GM23338 (cell line): Measurements from ENCODE around the gene GAB2. TPM values are rescaled to one million over a fixed set of nuclear protein-coding genes. Genes with fewer than 3 reads are reported as not detected.

Experiments used
- ATAC-seq: fragments of 200-7000 bp; cut with Tn5 transposase; 3 replicates; pipeline ENCODE4 v1.9.1; 2020
- DNase-seq: peaks from one replicate; pipeline ENCODE4 v3.0.0-alpha.2; 2015; ENCODE audit warnings: low spot score
- H2AFZ ChIP-seq: fragments of 200-600 bp; sonication (generic); 2 replicates; pipeline ENCODE4 v1.8.0; 2016; ENCODE audit warnings: antibody characterized with exemption, mild to moderate bottlenecking, moderate library complexity
- H3F3A ChIP-seq: fragments of 200-600 bp; sonication (generic); replicated peaks from 2 replicates; pipeline ENCODE4 v1.8.0; 2017; ENCODE audit warnings: antibody characterized with exemption, mixed run types, low read depth
- H3K27ac ChIP-seq: fragments of 200-600 bp; sonication (generic); 2 replicates; pipeline ENCODE4 v1.6.1; 2016; ENCODE audit warnings: low read depth
- H3K27me3 ChIP-seq: fragments of 200-600 bp; sonication (generic); 2 replicates; pipeline ENCODE4 v1.8.0; 2016; ENCODE audit warnings: mild to moderate bottlenecking, mixed run types, moderate library complexity; ENCODE audit not compliant: insufficient read depth
- H3K36me3 ChIP-seq: fragments of 200-600 bp; sonication (generic); 2 replicates; pipeline ENCODE4 v1.8.0; 2016; ENCODE audit warnings: mild to moderate bottlenecking; ENCODE audit not compliant: insufficient read depth
- H3K4me1 ChIP-seq: fragments of 200-600 bp; sonication (generic); 2 replicates; pipeline ENCODE4 v1.8.0; 2016; ENCODE audit warnings: mild to moderate bottlenecking, moderate library complexity; ENCODE audit not compliant: insufficient read depth
- H3K4me2 ChIP-seq: fragments of 200-600 bp; sonication (generic); 2 replicates; pipeline ENCODE4 v1.7.1; 2017; ENCODE audit warnings: mixed run types
- H3K4me3 ChIP-seq: fragments of 200-600 bp; sonication (generic); 2 replicates; pipeline ENCODE4 v1.6.1; 2016; ENCODE audit warnings: mixed run types
- H3K79me2 ChIP-seq: fragments of 200-600 bp; sonication (generic); replicated peaks from 2 replicates; pipeline ENCODE4 v1.8.0; 2017; ENCODE audit warnings: mild to moderate bottlenecking; ENCODE audit not compliant: insufficient read depth
- H3K9me2 ChIP-seq: fragments of 200-600 bp; sonication (generic); 2 replicates; pipeline ENCODE4 v1.8.0; 2017; ENCODE audit not compliant: insufficient read depth
- H4K20me1 ChIP-seq: fragments of 200-600 bp; sonication (generic); replicated peaks from 2 replicates; pipeline ENCODE4 v1.8.0; 2017; ENCODE audit warnings: mild to moderate bottlenecking; ENCODE audit not compliant: insufficient read depth
- H3K27ac Mint-ChIP-seq: 2 replicates; pipeline ENCODE4 v1.8.0; 2020; ENCODE audit warnings: inconsistent platforms, mild to moderate bottlenecking, moderate library complexity, mixed read lengths
- H3K27me3 Mint-ChIP-seq: 3 replicates; pipeline ENCODE4 v1.8.0; 2022; ENCODE audit warnings: low read depth, mild to moderate bottlenecking, moderate library complexity, mixed read lengths, inconsistent platforms; ENCODE audit not compliant: insufficient read depth, poor library complexity
- H3K36me3 Mint-ChIP-seq: 3 replicates; pipeline ENCODE4 v1.8.0; 2021; ENCODE audit warnings: low read depth, mild to moderate bottlenecking, inconsistent platforms, moderate library complexity, mixed read lengths
- H3K4me1 Mint-ChIP-seq: 3 replicates; pipeline ENCODE4 v1.8.0; 2020; ENCODE audit warnings: mild to moderate bottlenecking, inconsistent platforms, mixed read lengths
- H3K4me3 Mint-ChIP-seq: 3 replicates; pipeline ENCODE4 v1.8.0; 2021; ENCODE audit warnings: moderate library complexity, mild to moderate bottlenecking, inconsistent platforms, mixed read lengths
- H3K9me3 Mint-ChIP-seq: 3 replicates; pipeline ENCODE4 v1.8.0; 2020; ENCODE audit warnings: moderate library complexity, mild to moderate bottlenecking, inconsistent platforms, mixed read lengths
- CREB1 ChIP-seq: fragments of 250-450 bp; sonication (Bioruptor Pico); IDR thresholded peaks from 2 replicates; pipeline ENCODE4 v1.5.0; 2020; ENCODE audit warnings: low read depth, mild to moderate bottlenecking, moderate library complexity
- CTCF ChIP-seq, 2 experiments: fragments of 200-600 bp in 1 of 2; sonication (generic) in 1 of 2; conservative IDR thresholded peaks; 2 replicates each; pipeline versions ENCODE4 v1.5.1 to v1.6.1; 2016 to 2017; ENCODE audit warnings: antibody characterized with exemption in 2 of 2, low read depth in 2 of 2, mild to moderate bottlenecking in 2 of 2, moderate library complexity in 1 of 2
- EZH2phosphoT487 ChIP-seq: fragments of 200-600 bp; sonication (generic); IDR thresholded peaks from one replicate; pipeline ENCODE4 v1.8.1; 2018; ENCODE audit warnings: antibody characterized with exemption; ENCODE audit not compliant: unreplicated experiment
- JUNB ChIP-seq: IDR thresholded peaks from one replicate; pipeline ENCODE4 v1.6.1; 2016; ENCODE audit warnings: antibody characterized with exemption; ENCODE audit not compliant: unreplicated experiment
- NANOG ChIP-seq: IDR thresholded peaks from 2 replicates; pipeline ENCODE4 v1.6.1; 2016; ENCODE audit warnings: antibody characterized with exemption, borderline replicate concordance
- ZNF114 ChIP-seq: fragments of 250-450 bp; sonication (Bioruptor Pico); IDR thresholded peaks from 2 replicates; pipeline ENCODE4 v1.5.0; 2020; ENCODE audit warnings: mild to moderate bottlenecking, moderate library complexity
- ZNF462 ChIP-seq: fragments of 250-450 bp; sonication (Bioruptor Pico); IDR thresholded peaks from 2 replicates; pipeline ENCODE4 v1.5.0; 2020; ENCODE audit warnings: mild to moderate bottlenecking, moderate library complexity
- polyA plus RNA-seq: library from polyadenylated mRNA; unstranded; fragments of >200 nt; fragmentation: Nextera tagmentation; extraction: Ambion mirVana; gene quantifications from 2 replicates; pipeline ENCODE4 v1.2.1, GENCODE V29; 2016
- total RNA-seq: library from RNA; depleted of rRNA; stranded (reverse); fragments of >200 nt; shearing (Covaris generic); gene quantifications from 2 replicates; pipeline ENCODE4 v1.2.3, GENCODE V29; 2014
- TF ChIP-seq, protein P1 (sequence below): IDR thresholded peaks from 2 replicates; pipeline ENCODE4 v1.6.1; 2016; ENCODE audit warnings: antibody characterized with exemption

GAB2 gene
- total and polyA plus RNA-seq, 2 experiments from 2014 or later, result 2.0 to 10.8 TPM

GRCh38 chr11:78200553-78200952, 217.1 kb downstream of the GAB2 start (continued):
- TF ChIP-seq CTCF (conservative IDR thresholded peaks at IDR 0.05; ENCODE audit: low read depth in 2 of 2) (no peak), JUNB (no peak)

DNA sequence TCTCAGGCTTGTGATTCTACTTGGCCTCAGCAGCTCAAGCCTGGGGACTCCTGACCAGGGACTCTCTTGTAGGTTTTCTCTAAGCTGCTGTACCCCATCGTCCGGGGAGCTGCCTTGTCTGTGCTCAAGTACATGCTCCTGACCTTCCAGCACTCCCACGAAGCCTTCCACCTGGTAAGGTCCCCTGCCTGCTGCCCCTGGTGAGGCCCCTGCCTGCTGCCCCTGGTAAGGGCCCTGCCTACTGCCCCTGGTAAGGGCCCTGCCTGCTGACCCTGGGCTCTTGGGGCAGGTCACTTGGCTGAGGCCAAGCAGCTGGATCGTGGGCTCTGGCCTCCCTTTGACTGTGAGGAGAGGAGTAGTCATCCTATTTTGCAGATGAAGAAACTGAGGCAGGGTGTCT, 217.6 kb downstream of the GAB2 start:
- peaks cover 12% of the 10 kb centered on the region for H3K27me3 Mint-ChIP-seq
- no peak for TF ChIP-seq ZNF114 (CRISPR knock-in tag)
- TF ChIP-seq CREB1 (CRISPR knock-in tag), result no peak
- no peak for TF ChIP-seq CTCF (conservative IDR thresholded peaks at IDR 0.05; ENCODE audit: low read depth in 2 of 2)
- no peak for TF ChIP-seq NANOG
- TF ChIP-seq EZH2phosphoT487, result no peak
- no peak for TF ChIP-seq ZNF462
- TF ChIP-seq JUNB, result no peak
- TF ChIP-seq, protein P1, sequence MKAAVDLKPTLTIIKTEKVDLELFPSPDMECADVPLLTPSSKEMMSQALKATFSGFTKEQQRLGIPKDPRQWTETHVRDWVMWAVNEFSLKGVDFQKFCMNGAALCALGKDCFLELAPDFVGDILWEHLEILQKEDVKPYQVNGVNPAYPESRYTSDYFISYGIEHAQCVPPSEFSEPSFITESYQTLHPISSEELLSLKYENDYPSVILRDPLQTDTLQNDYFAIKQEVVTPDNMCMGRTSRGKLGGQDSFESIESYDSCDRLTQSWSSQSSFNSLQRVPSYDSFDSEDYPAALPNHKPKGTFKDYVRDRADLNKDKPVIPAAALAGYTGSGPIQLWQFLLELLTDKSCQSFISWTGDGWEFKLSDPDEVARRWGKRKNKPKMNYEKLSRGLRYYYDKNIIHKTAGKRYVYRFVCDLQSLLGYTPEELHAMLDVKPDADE, result no peak
- Histone ChIP-seq H3F3A (no peaks in the 10 kb centered on the region), H3K79me2 (no peaks in the 10 kb centered on the region), H3K27ac (no peak overlapping the region), H4K20me1 (no peaks in the 10 kb centered on the region), H2AFZ (no peak overlapping the region), H3K4me1 (no peaks in the 10 kb centered on the region), H3K9me2 (no peaks in the 10 kb centered on the region), H3K36me3 (no peaks in the 10 kb centered on the region), H3K27me3 (no peaks in the 10 kb centered on the region), H3K4me3 (no peak overlapping the region), H3K4me2 (no peak overlapping the region)
- H3K4me1 Mint-ChIP-seq, result peaks cover 5% of the 10 kb centered on the region
- DNase-seq (no peak), ATAC-seq (no peak)
- no peaks in the 10 kb centered on the region for H3K9me3 Mint-ChIP-seq
- H3K27ac Mint-ChIP-seq, result no peak overlapping the region
- peaks cover 8% of the 10 kb centered on the region; the same call in 2 of the 3 replicates for H3K36me3 Mint-ChIP-seq
- H3K4me3 Mint-ChIP-seq, result no peak overlapping the region
